Activated naive CD4-positive, alpha-beta T cell treated with anti-CD3 and anti-CD28 coated beads for 36 hours (primary cell): Measurements from ENCODE around the gene DELE1. TPM values are rescaled to one million over a fixed set of nuclear protein-coding genes. Genes with fewer than 3 reads are reported as not detected.

ENCODE experiments used
- CTCF ChIA-PET: fragments of 350-600 bp; sonication (Branson Sonifier 250); formaldehyde crosslinking; loops from one replicate; lab custom pipeline; 2021; ENCODE audit warnings: antibody characterized with exemption; lab: Charles Lee
- DNase-seq: peaks from one replicate; pipeline ENCODE4 v3.0.0-alpha.2; 2020
- H3K27ac Mint-ChIP-seq: one replicate; pipeline ENCODE4 v1.8.0; 2021; ENCODE audit warnings: mild to moderate bottlenecking, mixed read lengths
- H3K27me3 Mint-ChIP-seq: one replicate; pipeline ENCODE4 v1.8.0; 2021; ENCODE audit warnings: low read depth, mixed read lengths
- H3K36me3 Mint-ChIP-seq: one replicate; pipeline ENCODE4 v1.8.0; 2021; ENCODE audit warnings: low read depth, mixed read lengths
- H3K4me1 Mint-ChIP-seq: one replicate; pipeline ENCODE4 v1.8.0; 2021; ENCODE audit warnings: low read depth, mixed read lengths
- H3K4me3 Mint-ChIP-seq: one replicate; pipeline ENCODE4 v1.8.0; 2021; ENCODE audit warnings: mild to moderate bottlenecking, moderate library complexity, mixed read lengths
- H3K9me3 Mint-ChIP-seq: one replicate; pipeline ENCODE4 v1.8.0; 2021; ENCODE audit warnings: mixed read lengths
- intact Hi-C: fragments of 100-400 bp; cut with micrococcal nuclease; formaldehyde crosslinking; loops from one replicate; pipeline ENCODE4 v1.15.1; 2023
- total RNA-seq, 2 experiments: library from RNA; stranded (reverse); gene quantifications; one replicate each; pipeline ENCODE4 v1.2.3, GENCODE V29; 2021

DELE1 gene
- total RNA-seq, 2 experiments from 2014 or later, result 48.0 to 50.6 TPM

- no peaks in the 10 kb centered on the region for H3K9me3 Mint-ChIP-seq
- H3K36me3 Mint-ChIP-seq, result peaks cover 38% of the 10 kb centered on the region
- no peak overlapping the region for H3K4me3 Mint-ChIP-seq
- CTCF ChIA-PET, result no interaction called here
- peaks cover 2% of the 10 kb centered on the region for H3K4me1 Mint-ChIP-seq
- no peaks in the 10 kb centered on the region for H3K27me3 Mint-ChIP-seq
- intact Hi-C loops, result no loop called here
- H3K27ac Mint-ChIP-seq, result no peak overlapping the region
- no peak for DNase-seq
These were observed 8.0 kb downstream of the DELE1 start for GRCh38 chr5:141931694-141932093.

GRCh38 chr5:141933151-141933550 is 9.5 kb downstream of the DELE1 start:
- Mint-ChIP-seq H3K36me3 (peaks cover 33% of the 10 kb centered on the region), H3K9me3 (no peaks in the 10 kb centered on the region), H3K4me1 (no peaks in the 10 kb centered on the region), H3K27ac (no peak overlapping the region), H3K27me3 (no peaks in the 10 kb centered on the region), H3K4me3 (no peak overlapping the region)
- CTCF ChIA-PET, result interaction anchor here (0.8 to 1.2 kb wide), 3 partner anchors 28 to 241 kb away, joined by 3 read pairs; no protein-coding TSS in a partner anchor
- DNase-seq, result no peak
- intact Hi-C loops, result no loop called here

- DNase-seq, result no peak
- intact Hi-C loops, result no loop called here
- CTCF ChIA-PET, result interaction anchor here (0.7 to 1.2 kb wide), 3 partner anchors 12 to 242 kb away, joined by 3 read pairs; no protein-coding TSS in a partner anchor
- Mint-ChIP-seq H3K27ac (no peak overlapping the region), H3K4me3 (no peak overlapping the region), H3K9me3 (no peaks in the 10 kb centered on the region), H3K27me3 (no peaks in the 10 kb centered on the region), H3K36me3 (peaks cover 27% of the 10 kb centered on the region), H3K4me1 (no peaks in the 10 kb centered on the region)
These were observed 10.6 kb downstream of the DELE1 start for GRCh38 chr5:141934099-141934844.

GRCh38 chr5:141935538-141935937 is 11.9 kb downstream of the DELE1 start:
- Mint-ChIP-seq H3K36me3 (peaks cover 21% of the 10 kb centered on the region), H3K27ac (peak overlapping the region; percentile 7)

GRCh38 chr5:141940695-141941271 is 17.1 kb downstream of the DELE1 start:
- Mint-ChIP-seq H3K4me3 (no peak overlapping the region), H3K27me3 (no peaks in the 10 kb centered on the region), H3K27ac (peak overlapping the region; percentile 62), H3K9me3 (no peaks in the 10 kb centered on the region), H3K36me3 (peaks cover 7% of the 10 kb centered on the region), H3K4me1 (no peaks in the 10 kb centered on the region)
- CTCF ChIA-PET, result interaction anchor here (1.3 to 3.5 kb wide), 3 partner anchors 20 to 62 kb away, joined by 5 to 18 read pairs (median 6); partner anchors contain the start of genes PCDH1 and RNF14
- intact Hi-C loops, result no loop called here
- DNase-seq, result no peak

More at GRCh38 chr5:141935538-141935937, 11.9 kb downstream of the DELE1 start:
- H3K27me3 Mint-ChIP-seq, result no peaks in the 10 kb centered on the region
- no peak for DNase-seq
- H3K4me3 Mint-ChIP-seq, result no peak overlapping the region
- CTCF ChIA-PET, result no interaction called here
- no peaks in the 10 kb centered on the region for H3K9me3 Mint-ChIP-seq
- intact Hi-C loops, result no loop called here
- H3K4me1 Mint-ChIP-seq, result no peaks in the 10 kb centered on the region

- Mint-ChIP-seq H3K9me3 (no peaks in the 10 kb centered on the region), H3K36me3 (peaks cover 5% of the 10 kb centered on the region), H3K27me3 (no peaks in the 10 kb centered on the region), H3K4me3 (no peak overlapping the region), H3K4me1 (no peaks in the 10 kb centered on the region), H3K27ac (no peak overlapping the region)
- intact Hi-C loops, result no loop called here
- CTCF ChIA-PET, result interaction anchor here (1.3 to 3.5 kb wide), 2 partner anchors 19 to 63 kb away, joined by 5 to 18 read pairs; partner anchors contain the start of gene PCDH1
- no peak for DNase-seq
These were observed 17.6 kb downstream of the DELE1 start for GRCh38 chr5:141941307-141941706.

GRCh38 chr5:141941779-141942178 is 18.1 kb downstream of the DELE1 start:
- no peak overlapping the region for H3K27ac Mint-ChIP-seq
- peaks cover 5% of the 10 kb centered on the region for H3K36me3 Mint-ChIP-seq
- H3K4me1 Mint-ChIP-seq, result no peaks in the 10 kb centered on the region
- no peak for DNase-seq
- no peak overlapping the region for H3K4me3 Mint-ChIP-seq
- CTCF ChIA-PET, result interaction anchor here (0.9 to 3.5 kb wide), 3 partner anchors 16 to 63 kb away, joined by 3 to 18 read pairs (median 5); partner anchors contain the start of genes PCDH1 and PCDH12
- H3K27me3 Mint-ChIP-seq, result no peaks in the 10 kb centered on the region
- intact Hi-C loops, result no loop called here
- no peaks in the 10 kb centered on the region for H3K9me3 Mint-ChIP-seq

- Mint-ChIP-seq H3K4me1 (no peaks in the 10 kb centered on the region), H3K9me3 (no peaks in the 10 kb centered on the region), H3K36me3 (peaks cover 3% of the 10 kb centered on the region), H3K4me3 (no peak overlapping the region), H3K27ac (no peak overlapping the region), H3K27me3 (no peaks in the 10 kb centered on the region)
- intact Hi-C loops, result no loop called here
- no peak for DNase-seq
- CTCF ChIA-PET, result interaction anchor here (0.9 to 3.5 kb wide), 3 partner anchors 16 to 250 kb away, joined by 3 to 18 read pairs (median 5); partner anchors contain the start of gene PCDH12
These were observed 18.6 kb downstream of the DELE1 start for GRCh38 chr5:141942185-141942857.

- Mint-ChIP-seq H3K4me3 (no peak overlapping the region), H3K36me3 (peaks cover 3% of the 10 kb centered on the region), H3K4me1 (no peaks in the 10 kb centered on the region), H3K27ac (no peak overlapping the region), H3K27me3 (no peaks in the 10 kb centered on the region), H3K9me3 (no peaks in the 10 kb centered on the region)
- DNase-seq, result no peak
- CTCF ChIA-PET, result interaction anchor here (0.8 to 2.8 kb wide), 5 partner anchors 10 to 65 kb away, joined by 3 to 18 read pairs (median 3); partner anchors contain the start of genes PCDH12 and RNF14
- intact Hi-C loops, result no loop called here
These were observed 20.4 kb downstream of the DELE1 start for GRCh38 chr5:141944076-141944475.

GRCh38 chr5:141945511-141946051 is 21.9 kb downstream of the DELE1 start:
- Mint-ChIP-seq H3K9me3 (no peaks in the 10 kb centered on the region), H3K4me3 (no peak overlapping the region), H3K36me3 (peaks cover 3% of the 10 kb centered on the region), H3K27me3 (no peaks in the 10 kb centered on the region), H3K27ac (no peak overlapping the region), H3K4me1 (no peaks in the 10 kb centered on the region)
- CTCF ChIA-PET, result interaction anchor here (2.8 kb wide), 1 partner anchor 15 kb away, joined by 18 read pairs; no protein-coding TSS in a partner anchor
- intact Hi-C loops, result no loop called here
- DNase-seq, result no peak

- Mint-ChIP-seq H3K9me3 (no peaks in the 10 kb centered on the region), H3K4me1 (peaks cover 7% of the 10 kb centered on the region), H3K36me3 (no peaks in the 10 kb centered on the region), H3K4me3 (no peak overlapping the region), H3K27ac (no peak overlapping the region), H3K27me3 (no peaks in the 10 kb centered on the region)
- CTCF ChIA-PET, result interaction anchor here (2.4 kb wide), 1 partner anchor 13 kb away, joined by 17 read pairs; no protein-coding TSS in a partner anchor
- intact Hi-C loops, result no loop called here
- no peak for DNase-seq
These were observed 23.6 kb downstream of the DELE1 start for GRCh38 chr5:141947316-141947715.

- no peak for DNase-seq
- intact Hi-C loops, result no loop called here
- Mint-ChIP-seq H3K27ac (no peak overlapping the region), H3K9me3 (no peaks in the 10 kb centered on the region), H3K27me3 (no peaks in the 10 kb centered on the region), H3K36me3 (no peaks in the 10 kb centered on the region), H3K4me3 (no peak overlapping the region), H3K4me1 (peaks cover 7% of the 10 kb centered on the region)
- CTCF ChIA-PET, result interaction anchor here (1.4 to 2.4 kb wide), 2 partner anchors 12 to 257 kb away, joined by 4 to 17 read pairs; no protein-coding TSS in a partner anchor
These were observed 25.1 kb downstream of the DELE1 start for GRCh38 chr5:141948812-141949211.
